Measurements from ENCODE around the gene DEGS2.

Gene DEGS2

GRCh38 chr14:100132161-100132902 lies 27.1 kb downstream of the DEGS2 start:
- no peak for DNase-seq (ENCODE audit: low read depth)

- DNase-seq (ENCODE audit: low read depth) = no peak
Measured at GRCh38 chr14:100131181-100131580, 28.3 kb downstream of the DEGS2 start.

- no peak for DNase-seq (ENCODE audit: low read depth)
Measured at GRCh38 chr14:100130521-100130920, 28.9 kb downstream of the DEGS2 start.

- DNase-seq (ENCODE audit: low read depth) = no peak
Measured at GRCh38 chr14:100129161-100129589, 30.3 kb downstream of the DEGS2 start.

GRCh38 chr14:100128688-100129087 lies 30.8 kb downstream of the DEGS2 start:
- DNase-seq (ENCODE audit: low read depth) = no peak

- no peak for DNase-seq (ENCODE audit: low read depth)
Measured at GRCh38 chr14:100127853-100128455, 31.5 kb downstream of the DEGS2 start.

- no peak for DNase-seq (ENCODE audit: low read depth)
Measured at GRCh38 chr14:100126401-100126800, 33.0 kb downstream of the DEGS2 start.

GRCh38 chr14:100124551-100125088 lies 34.8 kb downstream of the DEGS2 start:
- DNase-seq (ENCODE audit: low read depth) = no peak

- DNase-seq (ENCODE audit: low read depth) = no peak
Measured at GRCh38 chr14:100123618-100124017, 35.8 kb downstream of the DEGS2 start.

- DNase-seq (ENCODE audit: low read depth) = no peak
Measured at GRCh38 chr14:100122481-100123223, 36.8 kb downstream of the DEGS2 start.

GRCh38 chr14:100121643-100122480 lies 37.6 kb downstream of the DEGS2 start:
- DNase-seq (ENCODE audit: low read depth) = no peak

GRCh38 chr14:100120522-100121269 lies 38.7 kb downstream of the DEGS2 start:
- no peak for DNase-seq (ENCODE audit: low read depth)

GRCh38 chr14:100119251-100119650 lies 40.2 kb downstream of the DEGS2 start:
- no peak for DNase-seq (ENCODE audit: low read depth)

GRCh38 chr14:100118396-100119011 lies 40.9 kb downstream of the DEGS2 start:
- no peak for DNase-seq (ENCODE audit: low read depth)

GRCh38 chr14:100117633-100118395 lies 41.6 kb downstream of the DEGS2 start:
- no peak for DNase-seq (ENCODE audit: low read depth)

GRCh38 chr14:100117026-100117425 lies 42.4 kb downstream of the DEGS2 start:
- DNase-seq (ENCODE audit: low read depth) = no peak

GRCh38 chr14:100116134-100116533 lies 43.3 kb downstream of the DEGS2 start:
- no peak for DNase-seq (ENCODE audit: low read depth)

- DNase-seq (ENCODE audit: low read depth) = no peak
Measured at GRCh38 chr14:100115726-100116125, 43.7 kb downstream of the DEGS2 start.

- DNase-seq (ENCODE audit: low read depth) = no peak
Measured at GRCh38 chr14:100115236-100115635, 44.2 kb downstream of the DEGS2 start.

Measured in T follicular helper cell (primary cell).